Measurements from ENCODE around the gene NADSYN1. TPM values are rescaled to one million over a fixed set of nuclear protein-coding genes. Genes with fewer than 3 reads are reported as not detected.

Gene NADSYN1
- total and polyA plus RNA-seq, 2 experiments from 2014 or later, result 35.6 to 54.9 TPM

DNA sequence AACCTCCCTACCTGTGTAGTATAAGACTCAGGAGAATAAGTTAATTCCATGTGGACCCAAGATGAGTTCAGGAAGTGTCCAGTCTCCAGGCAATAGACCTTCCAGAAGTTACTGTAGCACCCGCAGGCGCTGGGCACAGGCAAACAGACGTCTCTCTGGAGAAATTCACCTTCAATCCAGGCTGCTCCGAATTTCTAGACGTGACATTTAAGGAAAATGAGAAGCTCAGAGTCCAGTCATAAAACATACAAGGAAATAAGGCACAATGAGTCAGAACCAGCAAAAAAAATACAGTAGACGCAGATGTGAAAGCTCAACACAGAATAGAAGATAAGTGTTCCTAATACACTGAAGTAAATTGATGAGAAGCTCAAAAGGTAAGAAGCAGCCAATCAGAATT, 14.2 kb downstream of the NADSYN1 start:
- H3K4me3 ChIP-seq, result no peak overlapping the region
- H3K36me3 Mint-ChIP-seq (ENCODE audit: low read depth), result peaks cover 50% of the 10 kb centered on the region
- no peaks in the 10 kb centered on the region for H3K4me1 ChIP-seq (ENCODE audit: insufficient read depth)

DNA sequence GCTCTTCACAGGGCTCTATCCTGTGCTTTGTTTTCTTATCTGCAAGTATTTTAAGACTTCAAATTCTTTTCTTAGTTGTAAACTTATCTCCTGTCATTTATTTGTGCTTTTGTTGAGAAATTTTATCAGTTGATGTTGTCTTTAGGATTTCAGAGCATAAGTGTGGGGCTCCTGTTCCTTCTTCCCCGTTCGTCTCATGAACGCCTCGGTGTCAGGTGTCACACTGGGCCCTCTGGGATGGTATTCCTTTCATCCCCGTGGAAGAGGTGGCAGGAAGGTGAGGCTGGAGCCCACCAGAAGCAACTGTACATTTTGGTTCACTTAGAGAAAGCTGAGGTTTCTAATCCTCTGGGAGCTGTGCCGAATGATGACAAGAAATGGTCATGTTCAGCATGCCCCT, 17.9 kb downstream of the NADSYN1 start:
- ATAC-seq (no peak), DNase-seq (ENCODE audit: low spot score) (no peak)
- Histone ChIP-seq H3K36me3 (ENCODE audit: insufficient read depth) (peaks cover 16% of the 10 kb centered on the region; the same call in 1 of the 2 replicates), H3K27ac (ENCODE audit: low read depth) (no peak overlapping the region), H3K9me2 (ENCODE audit: insufficient read depth) (no peaks in the 10 kb centered on the region), H3K79me2 (replicated peaks; ENCODE audit: insufficient read depth) (no peaks in the 10 kb centered on the region), H3K4me3 (no peak overlapping the region), H3K4me2 (no peak overlapping the region), H3K27me3 (ENCODE audit: insufficient read depth) (no peaks in the 10 kb centered on the region), H3K4me1 (ENCODE audit: insufficient read depth) (no peaks in the 10 kb centered on the region), H2AFZ (no peak overlapping the region), H4K20me1 (replicated peaks; ENCODE audit: insufficient read depth) (no peaks in the 10 kb centered on the region), H3F3A (replicated peaks; ENCODE audit: low read depth) (no peaks in the 10 kb centered on the region)
- no peak overlapping the region for H3K4me3 Mint-ChIP-seq
- H3K4me1 Mint-ChIP-seq, result peaks cover 7% of the 10 kb centered on the region
- H3K27me3 Mint-ChIP-seq (ENCODE audit: insufficient read depth, low read depth, poor library complexity), result peaks cover 4% of the 10 kb centered on the region
- peaks cover 24% of the 10 kb centered on the region for H3K9me3 Mint-ChIP-seq
- H3K36me3 Mint-ChIP-seq (ENCODE audit: low read depth), result peaks cover 62% of the 10 kb centered on the region
- no peak overlapping the region for H3K27ac Mint-ChIP-seq
- TF ChIP-seq JUNB (IDR thresholded peaks at IDR 0.05; ENCODE audit: unreplicated experiment) (no peak), EZH2phosphoT487 (IDR thresholded peaks at IDR 0.05; ENCODE audit: unreplicated experiment) (no peak), EZH2 (IDR thresholded peaks at IDR 0.05; ENCODE audit: low read depth, unreplicated experiment) (no peak), ZNF331 (CRISPR knock-in tag; IDR thresholded peaks at IDR 0.05; ENCODE audit: low read depth) (no peak), CREB1 (CRISPR knock-in tag; IDR thresholded peaks at IDR 0.05; ENCODE audit: low read depth) (no peak), NANOG (IDR thresholded peaks at IDR 0.05; ENCODE audit: borderline replicate concordance) (no peak), ZNF114 (CRISPR knock-in tag; IDR thresholded peaks at IDR 0.05) (no peak), STAT1 (IDR thresholded peaks at IDR 0.05; ENCODE audit: unreplicated experiment) (no peak)
- TF ChIP-seq, protein P1, sequence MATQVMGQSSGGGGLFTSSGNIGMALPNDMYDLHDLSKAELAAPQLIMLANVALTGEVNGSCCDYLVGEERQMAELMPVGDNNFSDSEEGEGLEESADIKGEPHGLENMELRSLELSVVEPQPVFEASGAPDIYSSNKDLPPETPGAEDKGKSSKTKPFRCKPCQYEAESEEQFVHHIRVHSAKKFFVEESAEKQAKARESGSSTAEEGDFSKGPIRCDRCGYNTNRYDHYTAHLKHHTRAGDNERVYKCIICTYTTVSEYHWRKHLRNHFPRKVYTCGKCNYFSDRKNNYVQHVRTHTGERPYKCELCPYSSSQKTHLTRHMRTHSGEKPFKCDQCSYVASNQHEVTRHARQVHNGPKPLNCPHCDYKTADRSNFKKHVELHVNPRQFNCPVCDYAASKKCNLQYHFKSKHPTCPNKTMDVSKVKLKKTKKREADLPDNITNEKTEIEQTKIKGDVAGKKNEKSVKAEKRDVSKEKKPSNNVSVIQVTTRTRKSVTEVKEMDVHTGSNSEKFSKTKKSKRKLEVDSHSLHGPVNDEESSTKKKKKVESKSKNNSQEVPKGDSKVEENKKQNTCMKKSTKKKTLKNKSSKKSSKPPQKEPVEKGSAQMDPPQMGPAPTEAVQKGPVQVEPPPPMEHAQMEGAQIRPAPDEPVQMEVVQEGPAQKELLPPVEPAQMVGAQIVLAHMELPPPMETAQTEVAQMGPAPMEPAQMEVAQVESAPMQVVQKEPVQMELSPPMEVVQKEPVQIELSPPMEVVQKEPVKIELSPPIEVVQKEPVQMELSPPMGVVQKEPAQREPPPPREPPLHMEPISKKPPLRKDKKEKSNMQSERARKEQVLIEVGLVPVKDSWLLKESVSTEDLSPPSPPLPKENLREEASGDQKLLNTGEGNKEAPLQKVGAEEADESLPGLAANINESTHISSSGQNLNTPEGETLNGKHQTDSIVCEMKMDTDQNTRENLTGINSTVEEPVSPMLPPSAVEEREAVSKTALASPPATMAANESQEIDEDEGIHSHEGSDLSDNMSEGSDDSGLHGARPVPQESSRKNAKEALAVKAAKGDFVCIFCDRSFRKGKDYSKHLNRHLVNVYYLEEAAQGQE (IDR thresholded peaks at IDR 0.05; ENCODE audit: unreplicated experiment), result no peak
- TF ChIP-seq, protein P2, sequence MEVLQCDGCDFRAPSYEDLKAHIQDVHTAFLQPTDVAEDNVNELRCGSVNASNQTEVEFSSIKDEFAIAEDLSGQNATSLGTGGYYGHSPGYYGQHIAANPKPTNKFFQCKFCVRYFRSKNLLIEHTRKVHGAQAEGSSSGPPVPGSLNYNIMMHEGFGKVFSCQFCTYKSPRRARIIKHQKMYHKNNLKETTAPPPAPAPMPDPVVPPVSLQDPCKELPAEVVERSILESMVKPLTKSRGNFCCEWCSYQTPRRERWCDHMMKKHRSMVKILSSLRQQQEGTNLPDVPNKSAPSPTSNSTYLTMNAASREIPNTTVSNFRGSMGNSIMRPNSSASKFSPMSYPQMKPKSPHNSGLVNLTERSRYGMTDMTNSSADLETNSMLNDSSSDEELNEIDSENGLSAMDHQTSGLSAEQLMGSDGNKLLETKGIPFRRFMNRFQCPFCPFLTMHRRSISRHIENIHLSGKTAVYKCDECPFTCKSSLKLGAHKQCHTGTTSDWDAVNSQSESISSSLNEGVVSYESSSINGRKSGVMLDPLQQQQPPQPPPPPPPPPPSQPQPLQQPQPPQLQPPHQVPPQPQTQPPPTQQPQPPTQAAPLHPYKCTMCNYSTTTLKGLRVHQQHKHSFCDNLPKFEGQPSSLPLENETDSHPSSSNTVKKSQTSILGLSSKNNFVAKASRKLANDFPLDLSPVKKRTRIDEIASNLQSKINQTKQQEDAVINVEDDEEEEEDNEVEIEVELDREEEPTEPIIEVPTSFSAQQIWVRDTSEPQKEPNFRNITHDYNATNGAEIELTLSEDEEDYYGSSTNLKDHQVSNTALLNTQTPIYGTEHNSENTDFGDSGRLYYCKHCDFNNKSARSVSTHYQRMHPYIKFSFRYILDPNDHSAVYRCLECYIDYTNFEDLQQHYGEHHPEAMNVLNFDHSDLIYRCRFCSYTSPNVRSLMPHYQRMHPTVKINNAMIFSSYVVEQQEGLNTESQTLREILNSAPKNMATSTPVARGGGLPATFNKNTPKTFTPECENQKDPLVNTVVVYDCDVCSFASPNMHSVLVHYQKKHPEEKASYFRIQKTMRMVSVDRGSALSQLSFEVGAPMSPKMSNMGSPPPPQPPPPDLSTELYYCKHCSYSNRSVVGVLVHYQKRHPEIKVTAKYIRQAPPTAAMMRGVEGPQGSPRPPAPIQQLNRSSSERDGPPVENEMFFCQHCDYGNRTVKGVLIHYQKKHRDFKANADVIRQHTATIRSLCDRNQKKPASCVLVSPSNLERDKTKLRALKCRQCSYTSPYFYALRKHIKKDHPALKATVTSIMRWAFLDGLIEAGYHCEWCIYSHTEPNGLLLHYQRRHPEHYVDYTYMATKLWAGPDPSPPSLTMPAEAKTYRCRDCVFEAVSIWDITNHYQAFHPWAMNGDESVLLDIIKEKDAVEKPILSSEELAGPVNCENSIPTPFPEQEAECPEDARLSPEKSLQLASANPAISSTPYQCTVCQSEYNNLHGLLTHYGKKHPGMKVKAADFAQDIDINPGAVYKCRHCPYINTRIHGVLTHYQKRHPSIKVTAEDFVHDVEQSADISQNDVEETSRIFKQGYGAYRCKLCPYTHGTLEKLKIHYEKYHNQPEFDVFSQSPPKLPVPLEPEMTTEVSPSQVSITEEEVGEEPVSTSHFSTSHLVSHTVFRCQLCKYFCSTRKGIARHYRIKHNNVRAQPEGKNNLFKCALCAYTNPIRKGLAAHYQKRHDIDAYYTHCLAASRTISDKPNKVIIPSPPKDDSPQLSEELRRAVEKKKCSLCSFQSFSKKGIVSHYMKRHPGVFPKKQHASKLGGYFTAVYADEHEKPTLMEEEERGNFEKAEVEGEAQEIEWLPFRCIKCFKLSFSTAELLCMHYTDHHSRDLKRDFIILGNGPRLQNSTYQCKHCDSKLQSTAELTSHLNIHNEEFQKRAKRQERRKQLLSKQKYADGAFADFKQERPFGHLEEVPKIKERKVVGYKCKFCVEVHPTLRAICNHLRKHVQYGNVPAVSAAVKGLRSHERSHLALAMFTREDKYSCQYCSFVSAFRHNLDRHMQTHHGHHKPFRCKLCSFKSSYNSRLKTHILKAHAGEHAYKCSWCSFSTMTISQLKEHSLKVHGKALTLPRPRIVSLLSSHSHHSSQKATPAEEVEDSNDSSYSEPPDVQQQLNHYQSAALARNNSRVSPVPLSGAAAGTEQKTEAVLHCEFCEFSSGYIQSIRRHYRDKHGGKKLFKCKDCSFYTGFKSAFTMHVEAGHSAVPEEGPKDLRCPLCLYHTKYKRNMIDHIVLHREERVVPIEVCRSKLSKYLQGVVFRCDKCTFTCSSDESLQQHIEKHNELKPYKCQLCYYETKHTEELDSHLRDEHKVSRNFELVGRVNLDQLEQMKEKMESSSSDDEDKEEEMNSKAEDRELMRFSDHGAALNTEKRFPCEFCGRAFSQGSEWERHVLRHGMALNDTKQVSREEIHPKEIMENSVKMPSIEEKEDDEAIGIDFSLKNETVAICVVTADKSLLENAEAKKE (CRISPR knock-in tag; IDR thresholded peaks at IDR 0.05), result no peak
- TF ChIP-seq, protein P3, sequence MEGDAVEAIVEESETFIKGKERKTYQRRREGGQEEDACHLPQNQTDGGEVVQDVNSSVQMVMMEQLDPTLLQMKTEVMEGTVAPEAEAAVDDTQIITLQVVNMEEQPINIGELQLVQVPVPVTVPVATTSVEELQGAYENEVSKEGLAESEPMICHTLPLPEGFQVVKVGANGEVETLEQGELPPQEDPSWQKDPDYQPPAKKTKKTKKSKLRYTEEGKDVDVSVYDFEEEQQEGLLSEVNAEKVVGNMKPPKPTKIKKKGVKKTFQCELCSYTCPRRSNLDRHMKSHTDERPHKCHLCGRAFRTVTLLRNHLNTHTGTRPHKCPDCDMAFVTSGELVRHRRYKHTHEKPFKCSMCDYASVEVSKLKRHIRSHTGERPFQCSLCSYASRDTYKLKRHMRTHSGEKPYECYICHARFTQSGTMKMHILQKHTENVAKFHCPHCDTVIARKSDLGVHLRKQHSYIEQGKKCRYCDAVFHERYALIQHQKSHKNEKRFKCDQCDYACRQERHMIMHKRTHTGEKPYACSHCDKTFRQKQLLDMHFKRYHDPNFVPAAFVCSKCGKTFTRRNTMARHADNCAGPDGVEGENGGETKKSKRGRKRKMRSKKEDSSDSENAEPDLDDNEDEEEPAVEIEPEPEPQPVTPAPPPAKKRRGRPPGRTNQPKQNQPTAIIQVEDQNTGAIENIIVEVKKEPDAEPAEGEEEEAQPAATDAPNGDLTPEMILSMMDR (conservative IDR thresholded peaks at IDR 0.05; ENCODE audit: low read depth in 2 of 2), result no peak

More for the DNA sequence above, 14.2 kb downstream of the NADSYN1 start:
- TF ChIP-seq JUNB (IDR thresholded peaks at IDR 0.05; ENCODE audit: unreplicated experiment) (no peak), CREB1 (CRISPR knock-in tag; IDR thresholded peaks at IDR 0.05; ENCODE audit: low read depth) (no peak)
- no peak for ATAC-seq
- Histone ChIP-seq H3K27ac (ENCODE audit: low read depth) (no peak overlapping the region), H2AFZ (no peak overlapping the region), H3K27me3 (ENCODE audit: insufficient read depth) (no peaks in the 10 kb centered on the region), H3K79me2 (replicated peaks; ENCODE audit: insufficient read depth) (no peaks in the 10 kb centered on the region), H3F3A (replicated peaks; ENCODE audit: low read depth) (no peaks in the 10 kb centered on the region), H3K9me2 (ENCODE audit: insufficient read depth) (no peaks in the 10 kb centered on the region), H3K36me3 (ENCODE audit: insufficient read depth) (peaks cover 11% of the 10 kb centered on the region; the same call in 1 of the 2 replicates), H4K20me1 (replicated peaks; ENCODE audit: insufficient read depth) (no peaks in the 10 kb centered on the region), H3K4me2 (no peak overlapping the region)
- Mint-ChIP-seq H3K4me1 (peaks cover 13% of the 10 kb centered on the region), H3K27me3 (ENCODE audit: insufficient read depth, low read depth, poor library complexity) (peaks cover 5% of the 10 kb centered on the region), H3K9me3 (peaks cover 24% of the 10 kb centered on the region), H3K27ac (no peak overlapping the region), H3K4me3 (no peak overlapping the region)
- DNase-seq (ENCODE audit: low spot score), result no peak

All from GM23338 (cell line).